Suprapubic skin (tissue), 4 donors: ENCODE measurements around the gene ALG10. TPM values are rescaled to one million over a fixed set of nuclear protein-coding genes. Genes with fewer than 3 reads are reported as not detected.
"Not testable (repeated sequence)": the region's sequence is repeated elsewhere in the genome, so short reads cannot be mapped to it uniquely, and the experiment has no call there.

Experiments used
- DNase-seq, 2 donors: peaks; one replicate each; pipeline ENCODE4 v3.0.0-alpha.2; 2019; ENCODE audit warnings: low spot score in 2 of 2
- H3K27ac ChIP-seq: fragments of 200-600 bp; sonication (generic); one replicate; pipeline ENCODE4 v1.5.1; 2019
- H3K27me3 ChIP-seq: fragments of 200-600 bp; sonication (generic); one replicate; pipeline ENCODE4 v1.5.1; 2019
- H3K36me3 ChIP-seq: fragments of 200-600 bp; sonication (generic); one replicate; pipeline ENCODE4 v1.5.1; 2019
- H3K4me1 ChIP-seq: fragments of 200-600 bp; sonication (generic); one replicate; pipeline ENCODE4 v1.5.1; 2019
- H3K4me3 ChIP-seq: fragments of 200-600 bp; sonication (generic); one replicate; pipeline ENCODE4 v1.5.1; 2019; ENCODE audit warnings: mild to moderate bottlenecking
- H3K9me3 ChIP-seq: fragments of 200-600 bp; sonication (generic); one replicate; pipeline ENCODE4 v1.5.1; 2019
- CTCF ChIP-seq, 2 donors: fragments of 200-600 bp in 1 of 2; fragments of 450-650 bp in 1 of 2; sonication (generic) in 1 of 2; IDR thresholded peaks; one replicate each; pipeline ENCODE4 v1.5.1; 2016 to 2019; ENCODE audit warnings: antibody characterized with exemption in 2 of 2, mild to moderate bottlenecking in 1 of 2, moderate library complexity in 1 of 2
- EP300 ChIP-seq: sonication (generic); formaldehyde crosslinking; IDR thresholded peaks from one replicate; pipeline ENCODE4 v1.6.1; 2017; ENCODE audit warnings: antibody characterized with exemption
- POLR2A ChIP-seq, 2 donors: fragments of 450-650 bp; IDR thresholded peaks; one replicate each; pipeline ENCODE4 v1.6.1; 2017; ENCODE audit warnings: antibody characterized with exemption in 2 of 2, mild to moderate bottlenecking in 2 of 2, moderate library complexity in 2 of 2
- POLR2AphosphoS5 ChIP-seq, 3 donors: sonication (generic); formaldehyde crosslinking; IDR thresholded peaks; one replicate each; pipeline ENCODE4 v1.6.1; 2017; ENCODE audit warnings: antibody characterized with exemption in 3 of 3
- WGBS: methylation state at CpG from one replicate; pipeline ENCODE4 v1.1.5; 2018; 5-methylcytosine and 5-hydroxymethylcytosine counted together
- total RNA-seq, 4 donors: library from RNA; depleted of rRNA; stranded (reverse); fragments of >200 nt; gene quantifications; one replicate each; pipeline ENCODE4 v1.1.0, GENCODE V29; 2016

Gene ALG10
- total RNA-seq, 4 donors from 2014 or later = 5.7 to 21.6 (median 14.9) TPM

GRCh38 chr12:33994857-33995808, 27.2 kb upstream of the ALG10 start:
- H3K4me3 ChIP-seq = no peak overlapping the region
- H3K27ac ChIP-seq = no peak overlapping the region
- DNase-seq = no peak
- no peak for TF ChIP-seq POLR2AphosphoS5 (IDR thresholded peaks at IDR 0.05)
- TF ChIP-seq CTCF (IDR thresholded peaks at IDR 0.05) = no peak
- TF ChIP-seq POLR2A (IDR thresholded peaks at IDR 0.05) = no peak
- TF ChIP-seq EP300 = no peak
- no peaks in the 10 kb centered on the region for H3K9me3 ChIP-seq
- no peaks in the 10 kb centered on the region for H3K36me3 ChIP-seq
- H3K4me1 ChIP-seq = no peaks in the 10 kb centered on the region
- 73% methylated on average over 4 of the region's 4 CpGs for WGBS
- H3K27me3 ChIP-seq = no peaks in the 10 kb centered on the region

GRCh38 chr12:34008835-34009234, 13.5 kb upstream of the ALG10 start:
- not testable (repeated sequence) for H3K4me3 ChIP-seq, H3K27ac ChIP-seq, H3K27me3 ChIP-seq, H3K9me3 ChIP-seq, H3K36me3 ChIP-seq, H3K4me1 ChIP-seq, DNase-seq

GRCh38 chr12:34016361-34016760, 5.9 kb upstream of the ALG10 start:
- WGBS = 92% methylated on average over 3 of the region's 3 CpGs
- no peak overlapping the region for H3K27ac ChIP-seq
- H3K36me3 ChIP-seq = no peaks in the 10 kb centered on the region
- H3K27me3 ChIP-seq = no peaks in the 10 kb centered on the region
- H3K4me3 ChIP-seq = no peak overlapping the region
- peaks cover 2% of the 10 kb centered on the region for H3K4me1 ChIP-seq
- no peak for DNase-seq
- TF ChIP-seq CTCF (IDR thresholded peaks at IDR 0.05) (no peak), EP300 (no peak), POLR2AphosphoS5 (IDR thresholded peaks at IDR 0.05) (no peak), POLR2A (IDR thresholded peaks at IDR 0.05) (no peak)
- H3K9me3 ChIP-seq = no peaks in the 10 kb centered on the region

- H3K4me3 ChIP-seq = no peak overlapping the region
- TF ChIP-seq CTCF (IDR thresholded peaks at IDR 0.05) (no peak), EP300 (no peak), POLR2AphosphoS5 (IDR thresholded peaks at IDR 0.05) (no peak), POLR2A (IDR thresholded peaks at IDR 0.05) (no peak)
- 77% methylated on average over 1 of the region's 1 CpG for WGBS
Observed at GRCh38 chr12:34021071-34021470, 1.2 kb upstream of the ALG10 start.

GRCh38 chr12:34027661-34028060, 5.4 kb downstream of the ALG10 start:
- H3K4me1 ChIP-seq = peaks cover 13% of the 10 kb centered on the region
- H3K27ac ChIP-seq, H3K4me3 ChIP-seq, H3K27me3 ChIP-seq, H3K9me3 ChIP-seq, H3K36me3 ChIP-seq, DNase-seq: not testable (repeated sequence)
- 75% methylated on average over 2 of the region's 2 CpGs for WGBS

More at GRCh38 chr12:34021071-34021470, 1.2 kb upstream of the ALG10 start:
- no peaks in the 10 kb centered on the region for H3K36me3 ChIP-seq
- H3K4me1 ChIP-seq = peaks cover 21% of the 10 kb centered on the region
- H3K27ac ChIP-seq = no peak overlapping the region
- DNase-seq = no peak
- no peaks in the 10 kb centered on the region for H3K27me3 ChIP-seq
- H3K9me3 ChIP-seq = no peaks in the 10 kb centered on the region

GRCh38 chr12:34030591-34030990, 8.3 kb downstream of the ALG10 start:
- no peaks in the 10 kb centered on the region for H3K36me3 ChIP-seq
- DNase-seq = no peak
- H3K27me3 ChIP-seq = no peaks in the 10 kb centered on the region
- no peaks in the 10 kb centered on the region for H3K4me1 ChIP-seq
- TF ChIP-seq EP300 = no peak
- TF ChIP-seq CTCF (IDR thresholded peaks at IDR 0.05) = no peak
- TF ChIP-seq POLR2AphosphoS5 (IDR thresholded peaks at IDR 0.05) = no peak
- H3K27ac ChIP-seq = no peak overlapping the region
- H3K9me3 ChIP-seq = no peaks in the 10 kb centered on the region
- H3K4me3 ChIP-seq = no peak overlapping the region
- WGBS = 65% methylated on average over 4 of the region's 4 CpGs
